GM19467 (cell line): ENCODE data around the gene LRRC75B.
"Not testable (repeated sequence)": the region's sequence is repeated elsewhere in the genome, so short reads cannot be mapped to it uniquely, and the experiment has no call there.

Source experiments
- ATAC-seq: cut with Tn5 transposase; IDR thresholded peaks from one replicate; pipeline ENCODE4 v1.9.1; 2021; ENCODE audit warnings: mild to moderate bottlenecking, moderate library complexity; ENCODE audit not compliant: unreplicated experiment

LRRC75B gene

GRCh38 chr22:24602847-24603769 is 10.2 kb upstream of the LRRC75B start, which contains the start of gene GGT1:
GGT1 (plus strand) TSS chr22:24603193; CDS start chr22:24611082, 7,889 bp downstream.
- ATAC-seq, result not testable (repeated sequence)

- not testable (repeated sequence) for ATAC-seq
These were observed 9.4 kb upstream of the LRRC75B start for GRCh38 chr22:24602105-24602749.

- no peak for ATAC-seq
These were observed 8.6 kb upstream of the LRRC75B start for GRCh38 chr22:24601217-24602104.

GRCh38 chr22:24599958-24600715 is 7.3 kb upstream of the LRRC75B start:
- not testable (repeated sequence) for ATAC-seq

- ATAC-seq, result no peak
These were observed 6.6 kb upstream of the LRRC75B start for GRCh38 chr22:24599514-24599913.

- ATAC-seq, result not testable (repeated sequence)
These were observed 4.2 kb upstream of the LRRC75B start for GRCh38 chr22:24597076-24597475.

- ATAC-seq, result no peak
These were observed 3.0 kb upstream of the LRRC75B start for GRCh38 chr22:24595863-24596262.

GRCh38 chr22:24595228-24595627 is 2.4 kb upstream of the LRRC75B start:
- ATAC-seq, result no peak

GRCh38 chr22:24594569-24595120 is 1.8 kb upstream of the LRRC75B start:
- no peak for ATAC-seq

GRCh38 chr22:24593836-24594568 is 1.1 kb upstream of the LRRC75B start:
- ATAC-seq, result no peak

GRCh38 chr22:24593559-24593835 is 624 bp upstream of the LRRC75B start:
- not testable (repeated sequence) for ATAC-seq

GRCh38 chr22:24592058-24592850 is 619 bp downstream of the LRRC75B start:
- ATAC-seq, result no peak

- no peak for ATAC-seq
These were observed 1.5 kb downstream of the LRRC75B start for GRCh38 chr22:24591286-24591830.

- ATAC-seq, result no peak
These were observed 2.2 kb downstream of the LRRC75B start for GRCh38 chr22:24590596-24591173.

- no peak for ATAC-seq
These were observed 3.3 kb downstream of the LRRC75B start for GRCh38 chr22:24589518-24590030.

GRCh38 chr22:24588757-24589481 is 4.0 kb downstream of the LRRC75B start:
- no peak for ATAC-seq

GRCh38 chr22:24588381-24588756 is 4.5 kb downstream of the LRRC75B start:
- ATAC-seq, result no peak
